ENCODE results near the gene SNRPA.
"Not testable (repeated sequence)": the region's sequence is repeated elsewhere in the genome, so short reads cannot be mapped to it uniquely, and the experiment has no call there.

DNA sequence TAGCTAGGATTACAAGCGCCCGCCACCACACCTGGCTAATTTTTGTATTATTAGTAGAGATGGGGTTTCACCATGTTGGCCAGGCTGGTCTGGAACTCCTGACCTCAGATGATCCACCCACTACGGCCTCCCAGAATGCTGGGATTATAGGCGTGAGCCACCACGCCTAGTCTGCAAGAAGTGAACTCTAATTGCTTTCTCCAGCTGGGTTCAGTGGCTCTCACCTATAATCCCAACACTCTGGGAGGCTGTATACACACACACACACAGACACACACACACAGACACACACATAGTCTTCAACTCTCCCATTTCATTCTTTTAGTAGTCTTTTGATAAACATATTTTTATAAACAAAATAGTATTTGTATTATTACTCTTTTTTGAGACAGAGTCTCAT lies 20.9 kb upstream of the SNRPA start:
- TF ChIP-seq CTCF (IDR thresholded peaks at IDR 0.05; ENCODE audit: low read depth, low read length); POLR2A (IDR thresholded peaks at IDR 0.05; ENCODE audit: extremely low read depth, insufficient read length): not testable (repeated sequence)
- TF ChIP-seq, protein P1, sequence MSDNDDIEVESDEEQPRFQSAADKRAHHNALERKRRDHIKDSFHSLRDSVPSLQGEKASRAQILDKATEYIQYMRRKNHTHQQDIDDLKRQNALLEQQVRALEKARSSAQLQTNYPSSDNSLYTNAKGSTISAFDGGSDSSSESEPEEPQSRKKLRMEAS (IDR thresholded peaks at IDR 0.05; ENCODE audit: low read depth, low read length): not testable (repeated sequence)

All from NB4 (cell line).